ENCODE data around the gene CMC1. TPM values are rescaled to one million over a fixed set of nuclear protein-coding genes. Genes with fewer than 3 reads are reported as not detected.

CMC1 gene
- polyA plus RNA-seq, 2 of the 4 experiments (the other 2 are of a cell fraction) = 56.9 to 76.7 TPM

- Histone ChIP-seq H3K4me3 (no peak overlapping the region), H3K27ac (no peak overlapping the region), H3K4me2 (no peak overlapping the region), H3K9me3 (no peaks in the 10 kb centered on the region), H3K4me1 (peaks cover 7% of the 10 kb centered on the region; the same call in 1 of the 3 replicates)
- WGBS (ENCODE audit: missing lambda C conversion rate) = 66% methylated on average over 3 of the region's 3 CpGs
- CTCF ChIA-PET = interaction anchor here (1.3 kb wide), 1 partner anchor 527 kb away, joined by 4 read pairs; no protein-coding TSS in a partner anchor
- no peak for TF ChIP-seq CBX8 (IDR thresholded peaks at IDR 0.05)
- no peak for TF ChIP-seq CBX2 (IDR thresholded peaks at IDR 0.05; ENCODE audit: borderline replicate concordance, low read depth)
- TF ChIP-seq ZSCAN20 (CRISPR knock-in tag; IDR thresholded peaks at IDR 0.05) = no peak
- no peak for TF ChIP-seq HES2 (IDR thresholded peaks at IDR 0.05)
- TF ChIP-seq NPAS2 (CRISPR knock-in tag; IDR thresholded peaks at IDR 0.05; ENCODE audit: borderline replicate concordance) = no peak
- TF ChIP-seq USF2 (IDR thresholded peaks at IDR 0.05) = no peak
- no peak for TF ChIP-seq CEBPB (IDR thresholded peaks at IDR 0.05)
- no peak for TF ChIP-seq SREBF2 (IDR thresholded peaks at IDR 0.05)
- TF ChIP-seq HDAC2 (IDR thresholded peaks at IDR 0.05) = no peak
- no peak for TF ChIP-seq KDM5A (IDR thresholded peaks at IDR 0.05)
- no peak for TF ChIP-seq MAFK (IDR thresholded peaks at IDR 0.05; ENCODE audit: partially characterized antibody)
- TF ChIP-seq ZFP36 (IDR thresholded peaks at IDR 0.05; ENCODE audit: borderline replicate concordance, partially characterized antibody) = no peak
- ATAC-seq = no peak
- DNase-seq (ENCODE audit: low read depth in 1 of 2, low spot score in 1 of 2) = no peak
- FAIRE-seq = no peak
- POLR2A ChIA-PET = no interaction called here
Measured at GRCh38 chr3:28239108-28239507, 2.3 kb upstream of the CMC1 start.

GRCh38 chr3:28240441-28240840, 978 bp upstream of the CMC1 start:
- Histone ChIP-seq H3K4me3 (no peak overlapping the region), H3K27ac (peak overlapping the region in 1 of 2 experiments; percentile 95; a peak in 3 of 6 replicates), H3K4me2 (peak overlapping the region; percentile 84), H3K4me1 (peaks cover 11% of the 10 kb centered on the region; the same call in 2 of the 3 replicates), H3K9me3 (no peaks in the 10 kb centered on the region)
- TF ChIP-seq ELK1 (IDR thresholded peaks at IDR 0.05; ENCODE audit: low read depth, low read length) (no peak), EHF (CRISPR knock-in tag; IDR thresholded peaks at IDR 0.05) (no peak), HDAC2 (IDR thresholded peaks at IDR 0.05) (no peak), FOXS1 (CRISPR knock-in tag; IDR thresholded peaks at IDR 0.05) (no peak), CTCF (IDR thresholded peaks at IDR 0.05) (no peak), JUN (IDR thresholded peaks at IDR 0.05) (no peak), REST (IDR thresholded peaks at IDR 0.05) (no peak)
- no peak for ATAC-seq
- no peak for FAIRE-seq
- POLR2A ChIA-PET = interaction anchor here (1.0 kb wide), 1 partner anchor 10 kb away, joined by 3 read pairs; no protein-coding TSS in a partner anchor
- 90% methylated on average over 7 of the region's 7 CpGs for WGBS (ENCODE audit: missing lambda C conversion rate)
- no peak for DNase-seq (ENCODE audit: low read depth in 1 of 2, low spot score in 1 of 2)
- CTCF ChIA-PET = interaction anchor here (1.0 to 1.3 kb wide), 2 partner anchors 519 to 528 kb away, joined by 4 read pairs; partner anchors contain the start of gene EOMES

Data from A549 (cell line).